ENCODE measurements around the gene INSRR. TPM values are rescaled to one million over a fixed set of nuclear protein-coding genes. Genes with fewer than 3 reads are reported as not detected.

INSRR gene
- polyA plus RNA-seq, 2 of the 4 experiments (the other 2 are of a cell fraction) = not detected

DNA sequence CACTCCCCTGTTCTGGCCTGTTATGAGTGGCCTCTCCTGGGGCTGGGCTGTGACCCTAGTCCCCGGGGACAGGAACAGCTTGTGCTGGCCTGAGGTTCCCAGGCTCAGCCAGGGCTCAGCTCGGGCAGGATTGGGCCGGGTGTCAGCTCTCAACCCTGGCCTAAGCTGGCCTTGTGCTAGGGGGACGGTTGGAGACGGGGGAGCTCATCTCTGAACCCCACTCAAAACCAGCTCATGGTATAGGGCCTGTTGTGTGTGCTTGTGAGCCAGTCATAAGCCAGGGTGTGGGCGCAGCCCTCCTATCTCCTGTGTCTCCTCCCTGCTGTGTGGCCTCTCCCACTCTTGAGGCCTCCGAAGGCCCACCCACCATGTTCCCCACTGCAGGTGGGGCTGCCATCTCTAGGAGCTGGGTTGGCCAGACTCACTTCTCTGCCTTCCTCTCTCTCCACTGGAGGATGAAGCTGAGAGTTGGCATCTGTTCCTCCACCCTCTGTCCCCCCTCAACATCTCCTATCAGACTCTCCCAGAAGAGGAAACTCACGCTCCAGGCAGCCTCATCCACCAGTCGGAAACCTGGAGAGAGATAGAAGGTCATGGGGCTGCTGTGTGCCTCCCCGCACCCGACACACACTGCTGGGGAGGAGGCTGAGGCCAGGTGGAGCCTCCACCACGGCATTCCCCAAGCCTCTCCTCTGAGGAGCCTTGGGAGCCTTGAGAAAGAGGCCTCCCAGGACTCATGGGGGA lies 36.0 kb upstream of the INSRR start:
- Histone ChIP-seq H3K4me1 (peaks cover 64% of the 10 kb centered on the region), H3K27ac (peak overlapping the region; percentile 88 to 93), H3K4me2 (no peak overlapping the region), H3K4me3 (no peak overlapping the region), H3K9me3 (no peaks in the 10 kb centered on the region)
- ATAC-seq = no peak
- CTCF ChIA-PET = interaction anchor here (0.6 to 16.7 kb wide), 14 partner anchors 13 to 205 kb away, joined by 3 to 341 read pairs (median 5); partner anchors contain the start of genes HDGF, INSRR, ISG20L2 and LRRC71
- TF ChIP-seq HMGXB4 (CRISPR knock-in tag; IDR thresholded peaks at IDR 0.05; ENCODE audit: borderline replicate concordance) = no peak
- 89% methylated on average over 11 of the region's 12 CpGs for WGBS (ENCODE audit: missing lambda C conversion rate)
- POLR2A ChIA-PET = interaction anchor here (1.0 kb wide), 1 partner anchor 33 kb away, joined by 3 read pairs; no protein-coding TSS in a partner anchor
- no peak for FAIRE-seq
- no peak for DNase-seq (ENCODE audit: low read depth in 1 of 2, low spot score in 1 of 2)

- H3K27ac ChIP-seq = peak overlapping the region; percentile 88 to 93
- H3K9me3 ChIP-seq = no peaks in the 10 kb centered on the region
- CTCF ChIA-PET = interaction anchor here (0.9 to 16.7 kb wide), 11 partner anchors 12 to 204 kb away, joined by 3 to 341 read pairs (median 67); partner anchors contain the start of genes INSRR, ISG20L2, LRRC71 and METTL25B
- H3K4me3 ChIP-seq = no peak overlapping the region
- no peak overlapping the region for H3K4me2 ChIP-seq
- FAIRE-seq (no peak), DNase-seq (ENCODE audit: low read depth in 1 of 2, low spot score in 1 of 2) (no peak), ATAC-seq (no peak)
- no peak for TF ChIP-seq NR3C1 (IDR thresholded peaks at IDR 0.05)
- no peak for TF ChIP-seq RCOR1 (IDR thresholded peaks at IDR 0.05; ENCODE audit: low read depth, low read length)
- TF ChIP-seq CEBPB (IDR thresholded peaks at IDR 0.05) = no peak
- no peak for TF ChIP-seq ATOH8 (CRISPR knock-in tag; IDR thresholded peaks at IDR 0.05; ENCODE audit: low read depth)
- TF ChIP-seq FOSB (CRISPR knock-in tag; IDR thresholded peaks at IDR 0.05) = no peak
- TF ChIP-seq, protein P1, sequence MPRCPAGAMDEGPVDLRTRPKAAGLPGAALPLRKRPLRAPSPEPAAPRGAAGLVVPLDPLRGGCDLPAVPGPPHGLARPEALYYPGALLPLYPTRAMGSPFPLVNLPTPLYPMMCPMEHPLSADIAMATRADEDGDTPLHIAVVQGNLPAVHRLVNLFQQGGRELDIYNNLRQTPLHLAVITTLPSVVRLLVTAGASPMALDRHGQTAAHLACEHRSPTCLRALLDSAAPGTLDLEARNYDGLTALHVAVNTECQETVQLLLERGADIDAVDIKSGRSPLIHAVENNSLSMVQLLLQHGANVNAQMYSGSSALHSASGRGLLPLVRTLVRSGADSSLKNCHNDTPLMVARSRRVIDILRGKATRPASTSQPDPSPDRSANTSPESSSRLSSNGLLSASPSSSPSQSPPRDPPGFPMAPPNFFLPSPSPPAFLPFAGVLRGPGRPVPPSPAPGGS (IDR thresholded peaks at IDR 0.05) = no peak
- H3K4me1 ChIP-seq = peaks cover 55% of the 10 kb centered on the region
- POLR2A ChIA-PET = interaction anchor here (1.0 kb wide), 1 partner anchor 34 kb away, joined by 3 read pairs; no protein-coding TSS in a partner anchor
- 47% methylated on average over 5 of the region's 5 CpGs for WGBS (ENCODE audit: missing lambda C conversion rate)
These were observed 35.1 kb upstream of the INSRR start for GRCh38 chr1:156894001-156894400.

GRCh38 chr1:156893048-156893953 lies 34.4 kb upstream of the INSRR start, which contains the start of gene PEAR1:
Gene PEAR1 (plus strand): TSS chr1:156893718. CDS start chr1:156903927, 10,209 bp downstream.
- Histone ChIP-seq H3K4me2 (peak within 1 kb of the TSS; percentile 71), H3K9me3 (no peaks in the 10 kb centered on the region), H3K27ac (peak within 1 kb of the TSS; percentile 88 to 93), H3K4me1 (peaks cover 48% of the 10 kb centered on the region), H3K4me3 (peak within 1 kb of the TSS; percentile 19; the same call in 1 of the 3 replicates)
- POLR2A ChIA-PET = no interaction called here
- DNase-seq (ENCODE audit: low read depth in 1 of 2, low spot score in 1 of 2) (no peak), FAIRE-seq (no peak), ATAC-seq (no peak)
- 87% methylated on average over 31 of the region's 60 CpGs for WGBS (ENCODE audit: missing lambda C conversion rate)
- CTCF ChIA-PET = interaction anchor here (0.6 to 20.8 kb wide), 20 partner anchors 12 to 308 kb away, joined by 3 to 341 read pairs (median 46); partner anchors contain the start of genes INSRR, ISG20L2, LRRC71 and METTL25B
- TF ChIP-seq JUNB (IDR thresholded peaks at IDR 0.05) = no peak
- TF ChIP-seq KDM1A (IDR thresholded peaks at IDR 0.05; ENCODE audit: low read depth) = peak; percentile 60; the same call in 1 of the 2 replicates

Measured in A549 (cell line).